GM19099 (cell line): Measurements from ENCODE around the gene SPCS2.

Source experiments
- POLR2A ChIP-seq: IDR thresholded peaks from 3 replicates; pipeline ENCODE4 v1.6.1; 2011; ENCODE audit warnings: low read depth; ENCODE audit not compliant: insufficient read length; ENCODE audit errors: extremely low read depth

SPCS2 gene

GRCh38 chr11:74978041-74978440, 29.0 kb downstream of the SPCS2 start:
- TF ChIP-seq POLR2A, result no peak

GRCh38 chr11:74980634-74981033, 31.6 kb downstream of the SPCS2 start:
- TF ChIP-seq POLR2A, result no peak

GRCh38 chr11:74981888-74982287, 32.8 kb downstream of the SPCS2 start:
- no peak for TF ChIP-seq POLR2A

- no peak for TF ChIP-seq POLR2A
These were observed 35.0 kb downstream of the SPCS2 start for GRCh38 chr11:74984070-74984469.

GRCh38 chr11:74984730-74985129, 35.7 kb downstream of the SPCS2 start:
- TF ChIP-seq POLR2A, result no peak

- TF ChIP-seq POLR2A, result peak; percentile 82
These were observed 39.6 kb downstream of the SPCS2 start, which contains the start of gene NEU3 for GRCh38 chr11:74988541-74989259. Gene NEU3, plus strand, starts transcription at chr11:74988933. Its CDS starts 128 bp downstream, at chr11:74989061.

GRCh38 chr11:74989260-74989638, 40.2 kb downstream of the SPCS2 start:
- TF ChIP-seq POLR2A, result no peak

GRCh38 chr11:74990941-74991340, 41.9 kb downstream of the SPCS2 start:
- TF ChIP-seq POLR2A, result no peak

- no peak for TF ChIP-seq POLR2A
These were observed 43.8 kb downstream of the SPCS2 start for GRCh38 chr11:74992852-74993251.

- TF ChIP-seq POLR2A, result no peak
These were observed 51.9 kb downstream of the SPCS2 start for GRCh38 chr11:75000975-75001354.

GRCh38 chr11:75001686-75002085, 52.6 kb downstream of the SPCS2 start:
- no peak for TF ChIP-seq POLR2A

- no peak for TF ChIP-seq POLR2A
These were observed 53.5 kb downstream of the SPCS2 start for GRCh38 chr11:75002516-75002915.

GRCh38 chr11:75004215-75004614, 55.1 kb downstream of the SPCS2 start:
- no peak for TF ChIP-seq POLR2A

GRCh38 chr11:75011357-75011756, 62.3 kb downstream of the SPCS2 start:
- no peak for TF ChIP-seq POLR2A

- TF ChIP-seq POLR2A, result no peak
These were observed 62.8 kb downstream of the SPCS2 start for GRCh38 chr11:75011872-75012271.

GRCh38 chr11:75013051-75013450, 64.0 kb downstream of the SPCS2 start:
- no peak for TF ChIP-seq POLR2A

- no peak for TF ChIP-seq POLR2A
These were observed 65.1 kb downstream of the SPCS2 start for GRCh38 chr11:75014129-75014528.

GRCh38 chr11:75022296-75022695, 73.2 kb downstream of the SPCS2 start:
- TF ChIP-seq POLR2A, result no peak
